Measurements from ENCODE around the gene PRM1.
"Not testable (repeated sequence)": the region's sequence is repeated elsewhere in the genome, so short reads cannot be mapped to it uniquely, and the experiment has no call there.

PRM1 gene

GRCh38 chr16:11298143-11298900 lies 17.2 kb upstream of the PRM1 start:
- DNase-seq (ENCODE audit: low spot score), result no peak

DNA sequence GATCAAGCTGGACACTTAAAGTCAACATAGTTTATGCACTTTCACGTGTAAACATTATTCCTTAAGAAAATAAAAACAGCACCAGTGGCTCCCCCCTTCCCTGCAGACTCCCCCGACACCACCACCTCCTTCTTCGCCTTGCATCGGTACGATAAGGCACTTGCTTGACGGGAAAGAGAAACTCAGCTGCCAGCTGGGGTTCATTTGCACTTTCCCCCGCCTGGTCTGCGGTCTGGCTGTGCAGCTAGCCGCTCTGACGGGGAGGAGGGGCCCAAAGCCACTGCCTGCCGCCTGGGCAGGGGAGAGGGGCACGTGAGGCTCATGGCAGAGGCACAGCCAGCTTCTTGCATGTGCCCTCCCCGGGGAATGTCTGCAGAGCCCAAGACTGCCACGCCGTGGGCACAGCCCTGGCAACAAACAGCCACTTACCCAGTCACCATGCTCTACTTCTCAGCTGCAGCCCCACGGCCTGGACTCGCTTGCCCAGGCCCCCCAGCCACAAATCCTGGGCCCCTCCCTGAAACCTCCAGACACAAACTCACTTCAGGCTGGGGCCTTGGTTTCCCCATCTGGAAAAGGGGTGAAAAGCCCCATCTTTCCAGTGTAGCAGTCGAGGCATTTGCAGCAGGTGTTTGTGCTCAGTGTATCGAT lies 16.5 kb upstream of the PRM1 start:
- DNase-seq (ENCODE audit: low spot score), result peak; percentile 50

GRCh38 chr16:11296706-11297491 lies 15.8 kb upstream of the PRM1 start:
- DNase-seq (ENCODE audit: low spot score), result no peak

GRCh38 chr16:11296351-11296705 lies 15.2 kb upstream of the PRM1 start:
- DNase-seq (ENCODE audit: low spot score), result no peak

GRCh38 chr16:11295672-11296071 lies 14.5 kb upstream of the PRM1 start:
- DNase-seq (ENCODE audit: low spot score), result no peak

GRCh38 chr16:11292076-11292748 lies 11.1 kb upstream of the PRM1 start:
- DNase-seq (ENCODE audit: low spot score), result no peak

DNA sequence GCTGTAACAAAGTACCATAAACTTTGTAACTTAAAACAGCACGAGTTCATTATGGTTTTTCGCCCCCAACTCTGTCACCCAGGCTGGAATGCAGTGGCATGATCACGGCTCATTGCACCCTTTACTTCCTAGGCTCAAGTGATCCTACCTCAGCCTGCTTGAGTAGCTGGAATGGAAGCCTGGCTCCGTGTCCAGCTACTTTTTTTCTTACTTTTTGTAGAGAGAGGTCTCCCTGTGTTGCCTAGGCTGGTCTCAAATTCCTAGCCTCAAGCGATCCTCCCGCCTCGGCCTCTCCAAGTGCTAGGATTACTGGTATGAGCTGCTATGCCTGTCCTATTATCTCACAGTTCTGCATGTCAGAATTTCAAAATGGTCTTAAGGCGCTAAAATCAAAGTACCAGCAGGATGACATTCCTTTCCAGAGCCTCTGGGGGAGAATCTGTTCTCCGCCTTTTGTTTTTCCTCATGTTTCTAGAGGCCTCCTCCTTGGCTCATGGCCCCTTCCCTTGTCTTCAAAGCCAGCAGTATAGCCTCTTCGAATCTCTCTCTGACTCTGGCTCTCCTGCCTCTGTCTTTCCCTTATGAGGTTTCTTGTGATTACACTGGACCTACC lies 10.1 kb upstream of the PRM1 start:
- DNase-seq (ENCODE audit: low spot score), result no peak

DNA sequence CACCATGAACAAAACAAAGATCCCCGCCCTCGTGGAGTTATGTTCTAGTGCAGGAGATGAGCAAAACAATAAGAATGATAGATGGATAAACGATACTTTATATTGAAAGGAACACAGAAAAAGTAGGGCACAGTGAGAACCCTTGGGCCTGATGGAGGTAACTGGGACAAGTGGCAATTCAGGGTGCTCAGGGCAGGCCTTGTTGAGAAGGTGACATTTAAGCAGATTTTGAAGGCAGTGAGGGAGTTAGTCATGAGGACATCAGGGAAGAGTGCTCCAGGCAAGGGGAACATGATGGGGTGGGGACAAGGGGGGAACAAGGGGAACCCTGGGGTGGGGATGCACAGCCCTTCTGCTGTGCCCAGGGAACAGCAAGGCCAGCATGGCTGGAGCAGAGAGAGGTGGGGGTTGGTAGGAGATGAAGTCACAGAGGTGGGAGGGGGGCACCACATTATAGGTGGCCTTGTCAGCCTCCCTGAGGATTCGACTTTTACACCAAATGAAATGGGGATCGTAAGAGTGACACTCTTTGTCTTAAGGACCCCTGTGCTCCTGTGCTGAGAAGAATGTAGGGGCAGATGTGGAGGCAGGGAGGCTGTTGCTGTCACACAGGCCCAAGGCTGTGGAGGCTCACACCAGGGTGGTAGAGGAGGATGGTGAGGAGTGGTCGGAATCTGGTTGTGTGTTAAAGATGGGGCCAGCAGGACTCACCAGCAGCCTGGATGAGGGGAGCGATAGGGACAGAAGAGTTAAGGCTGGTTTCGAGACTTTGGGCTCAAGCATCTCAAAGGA lies 9.2 kb upstream of the PRM1 start:
- no peak for DNase-seq (ENCODE audit: low spot score)

- not testable (repeated sequence) for DNase-seq (ENCODE audit: low spot score)
These were observed 8.6 kb upstream of the PRM1 start for GRCh38 chr16:11289696-11290095.

- DNase-seq (ENCODE audit: low spot score), result no peak
These were observed 8.1 kb upstream of the PRM1 start for GRCh38 chr16:11289202-11289601.

DNA sequence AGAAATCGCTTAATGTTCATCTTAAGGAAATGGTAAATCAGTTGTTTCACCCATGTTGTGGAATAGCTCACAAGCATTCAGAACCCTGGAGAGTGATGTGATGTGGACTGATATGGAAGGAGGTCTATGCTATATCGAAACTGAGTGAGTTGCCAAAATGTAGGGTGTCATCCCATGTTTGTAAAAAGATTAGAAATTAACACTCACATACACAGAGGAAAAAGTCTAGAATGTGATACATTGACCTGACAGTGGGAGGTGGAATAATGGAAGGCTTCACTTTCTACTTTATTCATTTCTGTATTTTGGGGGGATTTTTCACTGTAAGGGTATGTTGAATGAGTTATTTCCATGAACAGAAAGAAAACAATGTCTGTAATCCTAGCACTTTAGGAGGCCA lies 4.7 kb upstream of the PRM1 start:
- no peak for DNase-seq (ENCODE audit: low spot score)

DNA sequence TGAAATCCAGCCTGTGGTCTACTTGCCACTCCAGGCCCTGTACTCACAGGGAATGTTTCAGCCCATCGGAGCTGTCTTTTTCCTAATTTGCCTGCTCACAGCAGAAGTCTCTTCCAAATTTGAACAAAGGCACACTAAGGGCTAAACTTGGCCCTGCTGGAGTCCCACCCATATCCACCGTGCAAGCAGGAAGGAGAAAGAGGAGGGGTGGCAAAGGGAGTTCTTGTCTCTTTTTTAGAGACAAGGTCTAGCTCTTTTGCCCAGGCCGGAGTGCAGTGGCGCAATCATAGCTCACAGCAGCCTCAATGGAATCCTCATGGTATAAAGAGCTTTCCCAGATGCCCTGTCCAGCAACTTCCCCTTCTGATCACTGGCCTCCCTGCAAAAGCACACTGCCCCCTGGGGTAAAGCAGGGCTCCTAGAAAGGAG lies 2.7 kb upstream of the PRM1 start:
- DNase-seq (ENCODE audit: low spot score), result no peak

DNA sequence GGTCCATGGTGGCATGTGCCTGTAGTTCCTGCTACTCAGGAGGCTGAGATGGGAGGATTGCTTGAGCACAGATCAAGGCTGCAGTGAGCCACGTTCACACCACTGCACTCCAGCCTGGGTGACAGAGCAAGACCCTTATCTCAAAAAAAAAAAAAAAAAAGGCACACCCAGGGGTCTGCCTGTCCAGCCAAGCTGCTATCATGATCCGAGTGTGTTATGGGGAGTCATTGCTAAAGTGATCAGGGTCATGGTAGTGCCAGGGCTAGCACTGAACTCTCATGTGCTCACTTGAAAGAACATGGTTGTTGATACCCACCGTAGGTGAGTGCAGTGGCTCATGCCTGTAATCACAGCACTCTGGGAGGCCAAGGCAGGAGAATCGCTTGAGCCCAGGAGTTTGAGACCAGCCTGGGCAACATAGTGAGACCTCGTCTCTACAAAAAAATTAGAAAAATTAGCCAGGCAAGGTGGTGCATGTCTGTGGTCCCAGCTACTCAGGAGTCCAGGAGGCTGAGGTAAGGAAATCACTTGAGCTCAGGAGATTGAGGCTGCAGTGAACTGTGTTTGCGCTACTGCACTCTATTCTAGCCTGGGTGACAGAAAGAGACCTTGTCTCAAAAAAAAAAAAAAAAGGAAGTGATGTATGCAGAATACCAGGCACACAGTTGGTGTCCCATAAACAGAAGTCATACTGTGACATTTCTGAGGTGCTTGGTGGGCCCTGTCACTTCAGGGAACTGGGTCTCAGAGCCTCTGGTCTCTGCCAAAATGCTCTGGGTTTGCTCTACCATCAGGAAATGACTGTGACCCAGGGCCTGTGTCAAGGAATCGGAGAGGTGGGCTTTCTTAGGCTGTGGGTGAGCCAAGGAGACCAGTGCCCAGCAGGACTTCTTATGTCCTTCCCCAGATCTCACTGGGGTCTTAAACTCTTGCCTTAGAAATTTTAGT lies 2.2 kb downstream of the PRM1 start:
- DNase-seq (ENCODE audit: low spot score), result no peak

GRCh38 chr16:11277607-11278337 lies 3.4 kb downstream of the PRM1 start:
- DNase-seq (ENCODE audit: low spot score), result no peak

- no peak for DNase-seq (ENCODE audit: low spot score)
These were observed 4.1 kb downstream of the PRM1 start for GRCh38 chr16:11276896-11277593.

GRCh38 chr16:11276143-11276895 lies 4.8 kb downstream of the PRM1 start, which contains the start of gene PRM2:
Gene PRM2, minus strand, starts transcription at chr16:11276480. Its CDS starts 110 bp downstream, at chr16:11276370.
- DNase-seq (ENCODE audit: low spot score), result no peak

DNA sequence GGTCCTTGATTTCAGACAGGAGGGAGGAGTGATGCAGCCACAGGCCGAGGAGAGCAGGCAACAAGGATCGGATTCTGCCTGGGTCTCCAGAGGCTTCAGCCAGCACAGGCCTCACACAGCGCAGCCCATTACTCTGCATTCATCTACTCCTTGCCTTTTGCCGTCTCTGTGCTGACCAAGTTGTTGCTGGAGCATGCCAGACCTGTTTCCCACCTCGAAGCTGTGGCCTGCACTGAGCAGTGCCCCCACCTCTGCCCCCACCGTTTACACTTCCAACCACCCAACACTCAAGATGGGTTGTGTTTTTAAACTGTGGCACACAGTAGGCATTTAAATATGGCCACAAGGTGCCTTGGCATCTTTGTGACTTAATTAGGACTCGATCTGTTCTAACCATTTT lies 6.2 kb downstream of the PRM1 start:
- DNase-seq (ENCODE audit: low spot score), result no peak
